ENCODE results near the gene CDYL2.

GRCh38 chr16:80583466-80583865 lies 220.9 kb downstream of the CDYL2 start:
- TF ChIP-seq CTCF (conservative IDR thresholded peaks at IDR 0.05; ENCODE audit: low read length) (no peak), EZH2phosphoT487 (IDR thresholded peaks at IDR 0.05; ENCODE audit: borderline replicate concordance, low read depth, low read length) (no peak)
